ENCODE measurements around the gene NTM.

NTM gene

DNA sequence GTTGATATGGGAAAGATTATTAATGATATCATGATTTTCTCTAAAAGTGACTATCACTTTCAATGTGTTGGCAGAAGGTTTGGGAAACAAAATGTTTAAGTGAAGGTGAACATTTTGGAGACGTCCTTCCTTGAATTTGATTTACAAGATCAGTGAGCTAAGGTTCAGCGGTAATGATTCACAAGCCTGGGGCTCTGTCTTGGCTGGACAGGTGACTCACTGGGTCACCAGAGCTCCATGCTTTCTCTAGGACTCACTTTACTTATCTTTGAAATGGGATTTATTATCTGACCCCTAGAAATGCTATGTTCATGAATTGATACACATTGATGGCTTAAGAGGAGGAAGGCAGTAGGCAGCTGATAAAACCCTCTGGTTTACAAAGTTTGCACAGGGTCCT is 437.5 kb downstream of the NTM start:
- DNase-seq = no peak

- no peak for DNase-seq
Measured at GRCh38 chr11:131808470-131808869, 438.1 kb downstream of the NTM start.

- no peak for DNase-seq
Measured at GRCh38 chr11:131809203-131809918, 438.9 kb downstream of the NTM start.

DNA sequence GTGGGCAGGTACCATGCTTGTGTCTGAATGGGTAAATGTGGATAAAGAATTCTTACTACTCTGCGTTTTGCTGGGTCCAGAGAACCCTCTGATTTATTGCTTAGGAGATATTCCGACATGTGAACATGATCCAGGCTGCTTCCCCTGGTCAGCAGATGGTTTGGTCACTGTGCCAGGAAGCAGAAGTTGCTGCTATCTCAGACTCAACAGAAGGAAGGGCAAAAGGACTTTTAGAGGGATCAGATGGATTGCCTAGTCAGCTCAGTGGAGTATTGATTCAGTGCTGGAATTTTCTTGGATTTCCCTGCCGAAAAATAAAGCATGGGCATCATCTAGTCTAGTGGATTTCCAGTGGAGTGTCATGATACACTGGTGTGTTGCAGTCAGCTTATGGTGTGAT is 440.1 kb downstream of the NTM start:
- no peak for DNase-seq

DNA sequence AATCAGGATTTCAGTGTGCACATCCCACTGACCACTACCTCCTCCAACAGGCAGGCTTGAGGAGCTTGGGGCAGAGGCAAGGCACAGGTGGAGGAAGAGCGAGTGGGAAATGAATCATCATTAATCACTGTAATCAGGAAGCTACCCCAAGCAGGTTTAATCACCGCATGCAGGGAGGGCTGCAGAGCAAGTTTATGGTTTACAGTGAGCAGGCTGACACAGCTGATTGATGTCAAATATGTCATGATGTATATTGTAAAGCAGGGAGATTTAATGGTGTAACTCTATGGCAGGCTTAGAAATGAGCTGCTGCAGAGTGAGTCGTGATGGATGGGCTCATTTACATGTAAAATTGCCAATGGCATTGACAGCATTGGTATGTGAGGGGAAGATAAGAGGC is 441.0 kb downstream of the NTM start:
- no peak for DNase-seq

GRCh38 chr11:131814108-131814507 is 443.7 kb downstream of the NTM start:
- no peak for DNase-seq

- no peak for DNase-seq
Measured at GRCh38 chr11:131815590-131815989, 445.2 kb downstream of the NTM start.

GRCh38 chr11:131816051-131816450 is 445.6 kb downstream of the NTM start:
- no peak for DNase-seq

DNA sequence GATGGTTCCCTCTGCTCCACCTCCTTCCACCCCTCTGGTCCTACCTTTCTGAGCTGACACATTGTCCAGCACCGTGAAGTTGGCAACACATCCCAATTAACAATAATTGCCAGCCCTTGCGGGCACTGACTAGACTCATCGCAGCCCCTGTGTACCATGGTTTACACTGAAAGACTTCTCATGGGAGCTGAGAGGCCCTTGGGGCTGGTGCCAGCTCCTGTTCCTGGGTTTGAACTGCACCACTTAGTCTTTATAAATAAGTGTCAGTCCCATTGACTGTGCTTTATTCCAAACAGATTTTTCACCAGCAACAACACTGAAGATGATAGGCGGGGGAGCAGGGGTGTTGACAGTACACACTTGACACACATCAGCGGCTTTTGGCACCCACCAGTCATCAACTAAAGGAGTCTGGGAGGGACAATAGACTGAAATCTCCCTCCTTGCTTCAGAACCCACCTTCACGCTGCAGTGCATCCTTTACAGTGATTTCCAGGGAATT is 447.3 kb downstream of the NTM start:
- no peak for DNase-seq

DNA sequence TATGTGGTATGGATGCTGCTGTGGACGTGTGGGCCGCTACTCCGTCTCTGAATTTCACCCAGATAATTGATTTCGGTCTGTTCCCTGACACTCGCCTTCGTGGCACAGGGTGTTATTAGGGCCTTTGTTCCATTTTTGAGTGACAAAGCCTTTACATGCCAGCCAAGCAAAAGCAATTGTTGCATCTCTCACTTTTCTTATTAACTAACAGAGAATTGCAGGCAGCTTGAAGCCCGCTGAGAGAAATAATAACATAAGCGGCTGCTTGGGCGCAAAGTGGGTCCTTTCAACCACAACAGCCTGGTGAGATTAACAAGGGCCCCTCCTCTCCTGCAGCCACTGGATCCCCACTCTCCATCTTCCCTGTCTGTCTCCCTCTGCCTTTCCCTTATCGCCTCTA is 449.4 kb downstream of the NTM start:
- DNase-seq = no peak

DNA sequence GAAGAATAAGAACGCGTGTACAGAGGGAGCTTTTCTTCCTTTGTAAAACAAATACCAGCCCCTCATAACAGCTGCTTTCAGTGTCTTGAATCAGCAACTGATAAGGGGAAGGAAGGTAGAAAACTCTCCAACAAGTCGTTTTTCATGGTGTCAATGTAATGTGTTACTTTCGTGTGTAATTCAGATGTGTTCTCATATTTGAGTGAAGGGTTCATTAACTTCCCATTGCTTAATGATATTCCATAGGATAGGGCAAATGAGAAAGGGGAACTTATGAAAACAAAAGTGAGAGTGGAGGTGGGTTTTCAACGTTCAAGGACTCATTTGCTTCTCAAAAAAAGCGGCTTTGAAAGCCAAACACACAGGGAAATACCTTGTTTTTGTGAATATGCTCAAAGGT is 452.1 kb downstream of the NTM start:
- DNase-seq = no peak

DNA sequence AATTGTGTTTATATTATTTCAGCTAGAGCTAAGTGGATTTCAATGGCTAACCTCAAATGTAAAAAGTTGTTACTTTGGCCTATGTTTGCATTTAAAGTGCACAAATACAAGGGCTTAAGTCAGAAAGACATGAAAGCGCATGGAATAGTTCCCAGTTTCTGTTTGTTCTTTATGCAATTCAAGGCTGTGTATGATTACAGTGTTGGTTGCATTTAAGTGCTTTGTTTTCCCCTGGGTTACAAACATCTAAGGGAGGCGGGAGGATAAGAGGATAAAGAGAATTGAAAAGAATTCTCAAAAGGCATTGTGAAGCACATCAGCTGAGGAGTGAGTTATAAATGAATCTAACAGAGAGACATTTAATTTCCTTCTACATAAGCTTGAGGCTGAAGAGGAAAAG is 453.4 kb downstream of the NTM start:
- no peak for DNase-seq

DNA sequence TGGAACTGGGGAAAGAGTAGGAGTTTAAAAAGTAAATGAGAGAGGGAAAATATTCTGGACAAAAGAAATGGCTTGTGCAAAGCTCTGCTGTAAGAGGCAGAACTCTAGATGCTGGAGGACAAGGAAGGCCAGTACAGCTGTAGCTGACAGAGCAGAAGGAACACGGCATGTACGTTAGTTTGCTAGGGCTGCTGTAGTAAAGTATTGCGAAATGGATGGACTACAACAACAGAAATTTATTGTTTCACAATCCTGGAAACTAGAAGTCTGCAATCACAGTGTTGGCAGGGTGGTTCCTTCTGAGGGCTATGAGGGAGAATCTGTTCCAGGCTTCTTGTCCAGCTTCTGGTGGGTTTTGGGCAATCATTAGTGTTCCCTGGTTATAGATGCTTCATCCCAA is 454.4 kb downstream of the NTM start:
- DNase-seq = no peak

GRCh38 chr11:131827430-131827829 is 457.0 kb downstream of the NTM start:
- no peak for DNase-seq

GRCh38 chr11:131829725-131830124 is 459.3 kb downstream of the NTM start:
- no peak for DNase-seq

- no peak for DNase-seq
Measured at GRCh38 chr11:131832079-131832478, 461.7 kb downstream of the NTM start.

GRCh38 chr11:131833366-131833765 is 463.0 kb downstream of the NTM start:
- no peak for DNase-seq

- DNase-seq = no peak
Measured at GRCh38 chr11:131837562-131837961, 467.1 kb downstream of the NTM start.

GRCh38 chr11:131838016-131838415 is 467.6 kb downstream of the NTM start:
- DNase-seq = no peak

DNA sequence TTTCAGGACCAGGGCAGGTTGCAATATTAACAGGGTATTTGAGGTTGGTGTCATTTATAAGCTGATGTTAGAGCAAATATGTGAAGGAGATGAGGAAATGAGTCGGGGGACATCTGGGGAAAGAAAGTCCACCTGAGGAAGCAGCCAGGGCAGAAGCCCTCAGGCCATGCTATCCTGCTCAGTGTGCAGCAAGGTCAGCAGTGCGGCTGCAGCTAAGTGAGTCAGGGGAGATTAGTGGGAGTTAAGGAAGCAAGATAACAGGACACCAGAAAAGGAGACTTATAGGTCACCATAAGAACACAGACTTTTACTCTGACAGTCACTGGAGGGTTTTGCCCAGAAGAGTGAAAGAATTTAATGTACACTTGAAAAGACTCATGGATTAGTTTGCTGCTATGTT is 468.9 kb downstream of the NTM start:
- DNase-seq = no peak

- DNase-seq = no peak
Measured at GRCh38 chr11:131840545-131840944, 470.1 kb downstream of the NTM start.

GRCh38 chr11:131841028-131841427 is 470.6 kb downstream of the NTM start:
- no peak for DNase-seq

GRCh38 chr11:131841925-131842635 is 471.7 kb downstream of the NTM start:
- DNase-seq = no peak

- no peak for DNase-seq
Measured at GRCh38 chr11:131845255-131845654, 474.8 kb downstream of the NTM start.

GRCh38 chr11:131849485-131849884 is 479.1 kb downstream of the NTM start:
- no peak for DNase-seq
